HepG2 (cell line): ENCODE data around the gene COPA. TPM values are rescaled to one million over a fixed set of nuclear protein-coding genes. Genes with fewer than 3 reads are reported as not detected.

Source experiments
- ATAC-seq: fragments of 200-7000 bp; cut with Tn5 transposase; 3 replicates; pipeline ENCODE4 v1.9.1; 2020; ENCODE audit warnings: mild to moderate bottlenecking, moderate library complexity
- BruUV-seq: library from RNA; stranded (reverse); fragments of 400-500 nt; replicated peaks from 2 replicates; lab custom pipeline; 2021; lab: Mats Ljungman, UMichigan
- CTCF ChIA-PET: fragments of 300-600 bp; formaldehyde crosslinking; extraction: SDS; loops from one replicate; lab custom pipeline; 2021; ENCODE audit warnings: low total read pairs, inconsistent platforms, low intra/inter-chr PET ratio; lab: Yijun Ruan, JAX
- POLR2A ChIA-PET: fragments of 350-600 bp; sonication (Branson Sonifier 250); formaldehyde crosslinking; loops from one replicate; lab custom pipeline; 2020; ENCODE audit warnings: antibody characterized with exemption, inconsistent platforms; lab: Yijun Ruan, JAX
- DNase-seq: peaks from one replicate; pipeline ENCODE4 v3.0.0-alpha.2; 2015; ENCODE audit warnings: low spot score
- FAIRE-seq: peaks from 3 replicates; lab custom pipeline; 2011; peaks lifted over from hg19 to GRCh38; lab: Jason Lieb, UNC
- H2AFZ ChIP-seq: one replicate; pipeline ENCODE4 v1.6.1; 2011; ENCODE audit warnings: low read length, inconsistent platforms
- H3K27ac ChIP-seq: fragments of 300-600 bp; 3 replicates; pipeline ENCODE4 v1.8.0; 2011; ENCODE audit warnings: mixed run types, mild to moderate bottlenecking, mixed read lengths, low read length, inconsistent platforms; ENCODE audit not compliant: insufficient read depth; ENCODE audit errors: extremely low read length
- H3K27me3 ChIP-seq, 2 experiments: fragments of 200-600 bp in 1 of 2; 2 replicates in 1 of 2; 3 replicates in 1 of 2; pipeline versions ENCODE4 v1.6.0 to v1.8.0; 2011; ENCODE audit warnings: low read length in 2 of 2, mild to moderate bottlenecking in 2 of 2, moderate library complexity in 2 of 2, inconsistent platforms in 1 of 2; ENCODE audit not compliant: insufficient read depth in 2 of 2, control insufficient read depth in 1 of 2
- H3K36me3 ChIP-seq, 2 experiments: fragments of 200-600 bp in 1 of 2; replicated peaks in 1 of 2; 2 replicates in 1 of 2; 3 replicates in 1 of 2; pipeline versions ENCODE4 v1.5.1 to v1.8.0; 2011; ENCODE audit warnings: low read length in 2 of 2, inconsistent platforms in 1 of 2; ENCODE audit not compliant: insufficient read depth in 2 of 2, control insufficient read depth in 1 of 2
- H3K4me1 ChIP-seq: 2 replicates; pipeline ENCODE4 v1.5.1; 2012; ENCODE audit warnings: low read length, inconsistent platforms; ENCODE audit not compliant: insufficient read depth
- H3K4me2 ChIP-seq: 2 replicates; pipeline ENCODE4 v1.6.0; 2011; ENCODE audit warnings: low read depth, low read length, inconsistent platforms
- H3K4me3 ChIP-seq, 3 experiments: fragments of 200-600 bp in 1 of 3; sonication (generic), shearing (Covaris generic) in 1 of 3; replicated peaks in 1 of 3; 2 replicates each; pipeline ENCODE4 v1.5.1; 2011 to 2016; ENCODE audit warnings: low read length in 3 of 3, inconsistent platforms in 2 of 3, low read depth in 2 of 3, mild to moderate bottlenecking in 2 of 3, control low read depth in 1 of 3, mixed read lengths in 1 of 3; ENCODE audit not compliant: insufficient read depth in 1 of 3
- H3K79me2 ChIP-seq: one replicate; pipeline ENCODE4 v1.6.1; 2011; ENCODE audit warnings: low read length, inconsistent platforms; ENCODE audit not compliant: insufficient read depth
- H3K9ac ChIP-seq: 2 replicates; pipeline ENCODE4 v1.6.0; 2011; ENCODE audit warnings: mild to moderate bottlenecking, low read depth, low read length, inconsistent platforms; ENCODE audit not compliant: insufficient read depth
- H3K9me3 ChIP-seq: 2 replicates; pipeline ENCODE4 v1.5.1; 2012; ENCODE audit warnings: mild to moderate bottlenecking, low read length
- H4K20me1 ChIP-seq: 2 replicates; pipeline ENCODE4 v1.6.0; 2011; ENCODE audit warnings: inconsistent platforms, mild to moderate bottlenecking, low read length, moderate library complexity; ENCODE audit not compliant: insufficient read depth
- MBNL3 ChIP-seq: fragments of 250-450 bp; sonication (Bioruptor Pico); conservative IDR thresholded peaks from 2 replicates; pipeline ENCODE4 v1.8.0; 2022; ENCODE audit warnings: mild to moderate bottlenecking, inconsistent platforms
- MEIS1 ChIP-seq: sonication (generic); formaldehyde crosslinking; IDR thresholded peaks from 2 replicates; pipeline ENCODE4 v1.9.0; 2021; ENCODE audit warnings: mild to moderate bottlenecking, missing genetic modification reagents, moderate library complexity, borderline replicate concordance
- NFAT5 ChIP-seq: sonication (generic); formaldehyde crosslinking; IDR thresholded peaks from 2 replicates; pipeline ENCODE4 v1.4.0; 2020; ENCODE audit warnings: missing genetic modification reagents
- POLR2A ChIP-seq, 2 experiments: IDR thresholded peaks; 2 replicates each; pipeline ENCODE4 v1.6.1; 2011; ENCODE audit warnings: low read depth in 2 of 2, low read length in 2 of 2, mild to moderate bottlenecking in 1 of 2, moderate library complexity in 1 of 2; ENCODE audit not compliant: insufficient read depth in 1 of 2
- TSC22D2 ChIP-seq: sonication (generic); formaldehyde crosslinking; IDR thresholded peaks from 2 replicates; pipeline ENCODE4 v1.5.1; 2020; ENCODE audit warnings: missing genetic modification reagents, mild to moderate bottlenecking, borderline replicate concordance
- ZNF253 ChIP-seq: sonication (generic); formaldehyde crosslinking; IDR thresholded peaks from 2 replicates; pipeline ENCODE4 v1.8.0; 2022; ENCODE audit warnings: mild to moderate bottlenecking, missing genetic modification reagents, borderline replicate concordance
- WGBS: methylation state at CpG from one replicate; pipeline ENCODE4 v1.1.6; 2017; ENCODE audit warnings: low lambda C conversion rate; 5-methylcytosine and 5-hydroxymethylcytosine counted together
- in situ Hi-C: cut with HindIII; loops from 2 replicates; pipeline ENCODE4 v1.10.0; 2017; ENCODE audit warnings: low pct_unique_long_range_greater_than_20kb; ENCODE audit not compliant: extremely low pct_ligation_motif_present
- intact Hi-C: fragments of 100-400 bp; cut with micrococcal nuclease; formaldehyde crosslinking; loops from one replicate; pipeline ENCODE4 v1.10.0; 2022; ENCODE audit not compliant: unreplicated experiment
- polyA plus RNA-seq, 8 experiments: library from polyadenylated mRNA; depleted of rRNA in 3 of 8; stranded (reverse) in 7 of 8; unstranded in 1 of 8; fragments of >200 nt; fragmentation: Illumina TruSeq in 4 of 8; extraction: Trizol in 4 of 8; gene quantifications; 2 replicates each; pipeline versions ENCODE4 v1.2.1 to v1.2.3, GENCODE V29; 2011 to 2016; ENCODE audit warnings: low read depth in 4 of 8, missing spikeins in 1 of 8, mixed read lengths in 1 of 8; ENCODE audit not compliant: insufficient read depth in 1 of 8
- total RNA-seq, 5 experiments: library from RNA; depleted of rRNA; stranded (reverse); fragments of >200 nt; fragmentation: Illumina TruSeq; extraction: Trizol; gene quantifications; 2 replicates each; pipeline ENCODE4 v1.2.3, GENCODE V29; 2016; ENCODE audit warnings: low read depth in 1 of 5

The COPA gene
- total and polyA plus RNA-seq, 2 of the 13 experiments (the other 11 are each of a cell fraction or from before 2014, with no cell fraction given), result 160 to 197 TPM

GRCh38 chr1:160255781-160256300 lies 87.2 kb downstream of the COPA start:
- POLR2A ChIA-PET, result no interaction called here
- in situ Hi-C loops (no loop called here), intact Hi-C loops (no loop called here)
- no peak overlapping the region for H3K4me2 ChIP-seq
- FAIRE-seq (no peak), DNase-seq (no peak), ATAC-seq (no peak)
- BruUV-seq, result no TSS peak
- no peaks in the 10 kb centered on the region; a peak in 3 of 5 replicates for H3K36me3 ChIP-seq
- H3K4me3 ChIP-seq, result no peak overlapping the region
- no peak overlapping the region for H3K27ac ChIP-seq
- 93% methylated on average over 4 of the region's 4 CpGs for WGBS
- H4K20me1 ChIP-seq, result peaks cover 17% of the 10 kb centered on the region; the same call in 1 of the 2 replicates
- CTCF ChIA-PET, result no interaction called here
- H3K4me1 ChIP-seq, result peaks cover 57% of the 10 kb centered on the region
- no peaks in the 10 kb centered on the region for H3K27me3 ChIP-seq
- H3K9ac ChIP-seq, result no peak overlapping the region
- no peak overlapping the region for H2AFZ ChIP-seq
- TF ChIP-seq POLR2A (IDR thresholded peaks at IDR 0.05; ENCODE audit: insufficient read depth in 1 of 2, low read depth in 2 of 2, low read length in 2 of 2) (no peak), TSC22D2 (CRISPR knock-in tag) (no peak), MEIS1 (no peak), MBNL3 (CRISPR knock-in tag) (no peak), NFAT5 (CRISPR knock-in tag) (no peak), ZNF253 (no peak)
- H3K79me2 ChIP-seq, result peaks cover 42% of the 10 kb centered on the region
- no peaks in the 10 kb centered on the region for H3K9me3 ChIP-seq
